HepG2 (cell line): ENCODE results near the gene PPP1R9B. TPM values are rescaled to one million over a fixed set of nuclear protein-coding genes. Genes with fewer than 3 reads are reported as not detected.
A peak's percentile ranks its signal among the peaks of the same experiment; 100 is the strongest.

ENCODE experiments used
- CBX1 ChIP-seq: IDR thresholded peaks from one replicate; pipeline ENCODE4 v1.6.1; 2016; ENCODE audit warnings: antibody characterized with exemption, low read depth
- CBX5 ChIP-seq: sonication (generic); formaldehyde crosslinking; IDR thresholded peaks from 2 replicates; pipeline ENCODE4 v1.4.0; 2020; ENCODE audit warnings: missing genetic modification reagents, borderline replicate concordance
- CREM ChIP-seq, 2 experiments: sonication (generic) in 1 of 2; formaldehyde crosslinking in 1 of 2; IDR thresholded peaks; 2 replicates each; pipeline versions ENCODE4 v1.4.0 to v1.6.1; 2016 to 2020; ENCODE audit warnings: antibody characterized with exemption in 1 of 2, mild to moderate bottlenecking in 1 of 2, missing genetic modification reagents in 1 of 2
- EHMT2 ChIP-seq: fragments of 200-600 bp; sonication (generic); IDR thresholded peaks from 2 replicates; pipeline ENCODE4 v1.7.0; 2017; ENCODE audit warnings: antibody characterized with exemption, low read depth, low read length, borderline replicate concordance
- LCORL ChIP-seq, 2 experiments: fragments of 450-650 bp in 1 of 2; sonication (generic) in 1 of 2; formaldehyde crosslinking in 1 of 2; IDR thresholded peaks; 2 replicates each; pipeline versions ENCODE4 v1.5.0 to v1.6.1; 2017 to 2020; ENCODE audit warnings: antibody characterized with exemption in 1 of 2, missing genetic modification reagents in 1 of 2
- MEIS1 ChIP-seq: sonication (generic); formaldehyde crosslinking; IDR thresholded peaks from 2 replicates; pipeline ENCODE4 v1.9.0; 2021; ENCODE audit warnings: mild to moderate bottlenecking, missing genetic modification reagents, moderate library complexity, borderline replicate concordance
- NFE2L1 ChIP-seq: sonication (generic); formaldehyde crosslinking; IDR thresholded peaks from 2 replicates; pipeline ENCODE4 v1.4.0; 2020; ENCODE audit warnings: missing genetic modification reagents, mild to moderate bottlenecking, borderline replicate concordance
- PHB2 ChIP-seq: fragments of 450-650 bp; IDR thresholded peaks from 2 replicates; pipeline ENCODE4 v1.6.1; 2018; ENCODE audit not compliant: partially characterized antibody
- RFX1 ChIP-seq: fragments of 450-650 bp; IDR thresholded peaks from 2 replicates; pipeline ENCODE4 v1.6.1; 2017
- SCMH1 ChIP-seq: sonication (generic); formaldehyde crosslinking; IDR thresholded peaks from 2 replicates; pipeline ENCODE4 v1.9.0; 2021; ENCODE audit warnings: missing genetic modification reagents, mild to moderate bottlenecking, borderline replicate concordance
- SMAD3 ChIP-seq: sonication (generic); formaldehyde crosslinking; IDR thresholded peaks from 2 replicates; pipeline ENCODE4 v1.4.0; 2020; ENCODE audit warnings: missing genetic modification reagents
- SNAPC2 ChIP-seq: sonication (generic); formaldehyde crosslinking; IDR thresholded peaks from 2 replicates; pipeline ENCODE4 v1.8.1; 2022; ENCODE audit warnings: mild to moderate bottlenecking, missing genetic modification reagents
- SRSF4 ChIP-seq: fragments of 200-400 bp; formaldehyde crosslinking; IDR thresholded peaks from one replicate; pipeline ENCODE4 v1.6.1; 2018; ENCODE audit warnings: mild to moderate bottlenecking, low read depth, low read length, moderate library complexity; ENCODE audit not compliant: poor library complexity, severe bottlenecking
- ZBTB21 ChIP-seq: sonication (generic); formaldehyde crosslinking; IDR thresholded peaks from 2 replicates; pipeline ENCODE4 v1.4.0; 2020; ENCODE audit warnings: missing genetic modification reagents
- ZFAT ChIP-seq: sonication (generic); formaldehyde crosslinking; conservative IDR thresholded peaks from 2 replicates; pipeline ENCODE4 v1.8.1; 2023; ENCODE audit warnings: missing genetic modification reagents, inconsistent platforms
- ZNF207 ChIP-seq: fragments of 450-650 bp; IDR thresholded peaks from 2 replicates; pipeline ENCODE4 v1.6.1; 2016; ENCODE audit warnings: antibody characterized with exemption, borderline replicate concordance
- ZNF3 ChIP-seq: IDR thresholded peaks from 2 replicates; pipeline ENCODE4 v1.7.0; 2017; ENCODE audit warnings: inconsistent platforms
- ZNF546 ChIP-seq: sonication (generic); formaldehyde crosslinking; conservative IDR thresholded peaks from 2 replicates; pipeline ENCODE4 v1.8.1; 2023; ENCODE audit warnings: mild to moderate bottlenecking, missing genetic modification reagents
- ZNF562 ChIP-seq: sonication (generic); formaldehyde crosslinking; IDR thresholded peaks from 2 replicates; pipeline ENCODE4 v1.8.0; 2022; ENCODE audit warnings: missing genetic modification reagents, borderline replicate concordance
- ZNF672 ChIP-seq: sonication (generic); formaldehyde crosslinking; IDR thresholded peaks from 2 replicates; pipeline ENCODE4 v1.8.1; 2022; ENCODE audit warnings: missing genetic modification reagents
- ZNF766 ChIP-seq: sonication (generic); formaldehyde crosslinking; IDR thresholded peaks from 2 replicates; pipeline ENCODE4 v1.5.0; 2020; ENCODE audit warnings: missing genetic modification reagents, borderline replicate concordance
- ZSCAN21 ChIP-seq: sonication (generic); formaldehyde crosslinking; IDR thresholded peaks from 2 replicates; pipeline ENCODE4 v1.8.0; 2022; ENCODE audit warnings: mild to moderate bottlenecking, missing genetic modification reagents, moderate library complexity, borderline replicate concordance
- polyA plus RNA-seq, 8 experiments: library from polyadenylated mRNA; depleted of rRNA in 3 of 8; stranded (reverse) in 7 of 8; unstranded in 1 of 8; fragments of >200 nt; fragmentation: Illumina TruSeq in 4 of 8; extraction: Trizol in 4 of 8; gene quantifications; 2 replicates each; pipeline versions ENCODE4 v1.2.1 to v1.2.3, GENCODE V29; 2011 to 2016; ENCODE audit warnings: low read depth in 4 of 8, missing spikeins in 1 of 8, mixed read lengths in 1 of 8; ENCODE audit not compliant: insufficient read depth in 1 of 8
- total RNA-seq, 5 experiments: library from RNA; depleted of rRNA; stranded (reverse); fragments of >200 nt; fragmentation: Illumina TruSeq; extraction: Trizol; gene quantifications; 2 replicates each; pipeline ENCODE4 v1.2.3, GENCODE V29; 2016; ENCODE audit warnings: low read depth in 1 of 5
- TF ChIP-seq, protein P1 (sequence below): sonication (generic); formaldehyde crosslinking; conservative IDR thresholded peaks from 2 replicates; pipeline ENCODE4 v1.5.0; 2020; ENCODE audit warnings: missing genetic modification reagents
- TF ChIP-seq, protein P2 (sequence below): sonication (generic); formaldehyde crosslinking; IDR thresholded peaks from 2 replicates; pipeline ENCODE4 v1.5.1; 2020; ENCODE audit warnings: mild to moderate bottlenecking, missing genetic modification reagents, moderate library complexity

The PPP1R9B gene
- total and polyA plus RNA-seq, 2 of the 13 experiments (the other 11 are each of a cell fraction or from before 2014, with no cell fraction given) = 9.4 to 15.8 TPM

GRCh38 chr17:50113624-50114320, 36.7 kb downstream of the PPP1R9B start (continued):
- no peak for TF ChIP-seq MEIS1
- TF ChIP-seq, protein P1, sequence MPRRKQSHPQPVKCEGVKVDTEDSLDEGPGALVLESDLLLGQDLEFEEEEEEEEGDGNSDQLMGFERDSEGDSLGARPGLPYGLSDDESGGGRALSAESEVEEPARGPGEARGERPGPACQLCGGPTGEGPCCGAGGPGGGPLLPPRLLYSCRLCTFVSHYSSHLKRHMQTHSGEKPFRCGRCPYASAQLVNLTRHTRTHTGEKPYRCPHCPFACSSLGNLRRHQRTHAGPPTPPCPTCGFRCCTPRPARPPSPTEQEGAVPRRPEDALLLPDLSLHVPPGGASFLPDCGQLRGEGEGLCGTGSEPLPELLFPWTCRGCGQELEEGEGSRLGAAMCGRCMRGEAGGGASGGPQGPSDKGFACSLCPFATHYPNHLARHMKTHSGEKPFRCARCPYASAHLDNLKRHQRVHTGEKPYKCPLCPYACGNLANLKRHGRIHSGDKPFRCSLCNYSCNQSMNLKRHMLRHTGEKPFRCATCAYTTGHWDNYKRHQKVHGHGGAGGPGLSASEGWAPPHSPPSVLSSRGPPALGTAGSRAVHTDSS (CRISPR knock-in tag) = no peak
- no peak for TF ChIP-seq ZNF672
- TF ChIP-seq SCMH1 = no peak
- no peak for TF ChIP-seq RFX1
- TF ChIP-seq EHMT2 = no peak
- no peak for TF ChIP-seq SNAPC2 (CRISPR knock-in tag)
- TF ChIP-seq ZNF562 (CRISPR knock-in tag) = no peak
- TF ChIP-seq ZNF766 (CRISPR knock-in tag) = no peak
- TF ChIP-seq, protein P2, sequence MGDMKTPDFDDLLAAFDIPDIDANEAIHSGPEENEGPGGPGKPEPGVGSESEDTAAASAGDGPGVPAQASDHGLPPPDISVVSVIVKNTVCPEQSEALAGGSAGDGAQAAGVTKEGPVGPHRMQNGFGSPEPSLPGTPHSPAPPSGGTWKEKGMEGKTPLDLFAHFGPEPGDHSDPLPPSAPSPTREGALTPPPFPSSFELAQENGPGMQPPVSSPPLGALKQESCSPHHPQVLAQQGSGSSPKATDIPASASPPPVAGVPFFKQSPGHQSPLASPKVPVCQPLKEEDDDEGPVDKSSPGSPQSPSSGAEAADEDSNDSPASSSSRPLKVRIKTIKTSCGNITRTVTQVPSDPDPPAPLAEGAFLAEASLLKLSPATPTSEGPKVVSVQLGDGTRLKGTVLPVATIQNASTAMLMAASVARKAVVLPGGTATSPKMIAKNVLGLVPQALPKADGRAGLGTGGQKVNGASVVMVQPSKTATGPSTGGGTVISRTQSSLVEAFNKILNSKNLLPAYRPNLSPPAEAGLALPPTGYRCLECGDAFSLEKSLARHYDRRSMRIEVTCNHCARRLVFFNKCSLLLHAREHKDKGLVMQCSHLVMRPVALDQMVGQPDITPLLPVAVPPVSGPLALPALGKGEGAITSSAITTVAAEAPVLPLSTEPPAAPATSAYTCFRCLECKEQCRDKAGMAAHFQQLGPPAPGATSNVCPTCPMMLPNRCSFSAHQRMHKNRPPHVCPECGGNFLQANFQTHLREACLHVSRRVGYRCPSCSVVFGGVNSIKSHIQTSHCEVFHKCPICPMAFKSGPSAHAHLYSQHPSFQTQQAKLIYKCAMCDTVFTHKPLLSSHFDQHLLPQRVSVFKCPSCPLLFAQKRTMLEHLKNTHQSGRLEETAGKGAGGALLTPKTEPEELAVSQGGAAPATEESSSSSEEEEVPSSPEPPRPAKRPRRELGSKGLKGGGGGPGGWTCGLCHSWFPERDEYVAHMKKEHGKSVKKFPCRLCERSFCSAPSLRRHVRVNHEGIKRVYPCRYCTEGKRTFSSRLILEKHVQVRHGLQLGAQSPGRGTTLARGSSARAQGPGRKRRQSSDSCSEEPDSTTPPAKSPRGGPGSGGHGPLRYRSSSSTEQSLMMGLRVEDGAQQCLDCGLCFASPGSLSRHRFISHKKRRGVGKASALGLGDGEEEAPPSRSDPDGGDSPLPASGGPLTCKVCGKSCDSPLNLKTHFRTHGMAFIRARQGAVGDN (CRISPR knock-in tag) = peak; percentile 51
- no peak for TF ChIP-seq ZNF3 (CRISPR knock-in tag)
- no peak for TF ChIP-seq ZNF207
- TF ChIP-seq ZBTB21 (CRISPR knock-in tag) = no peak
- TF ChIP-seq SMAD3 (CRISPR knock-in tag) = no peak
- TF ChIP-seq NFE2L1 = no peak
- peak; percentile 19; the same call in 1 of the 2 replicates for TF ChIP-seq ZSCAN21
- peak; percentile 20 for TF ChIP-seq CBX1
- no peak for TF ChIP-seq PHB2
- no peak for TF ChIP-seq CREM (IDR thresholded peaks at IDR 0.05)
- TF ChIP-seq CREM (CRISPR knock-in tag; IDR thresholded peaks at IDR 0.05) = no peak
- no peak for TF ChIP-seq SRSF4
- TF ChIP-seq ZFAT (CRISPR knock-in tag) = no peak
- no peak for TF ChIP-seq CBX5 (CRISPR knock-in tag)
- no peak for TF ChIP-seq ZNF546 (CRISPR knock-in tag)
- no peak for TF ChIP-seq LCORL (IDR thresholded peaks at IDR 0.05)
- 0 out of 2 replicates have a peak, but pooled peaks have one; percentile 46 for TF ChIP-seq LCORL (CRISPR knock-in tag; IDR thresholded peaks at IDR 0.05)
